SK-N-SH treated with all-trans-retinoic acid at 6 μM for 48 hours (cell line): ENCODE results near the gene PDE4B.

Experiments used
- ATAC-seq: fragments of 200-7000 bp; cut with Tn5 transposase; 3 replicates; pipeline ENCODE4 v1.9.1; 2020; ENCODE audit warnings: mild to moderate bottlenecking, moderate library complexity
- ARNTL ChIP-seq: fragments of 450-650 bp; formaldehyde crosslinking; IDR thresholded peaks from 2 replicates; pipeline ENCODE4 v1.5.0; 2020; ENCODE audit warnings: low read depth, mild to moderate bottlenecking, moderate library complexity, borderline replicate concordance
- BACH2 ChIP-seq: fragments of 250-450 bp; sonication (Bioruptor Pico); IDR thresholded peaks from 2 replicates; pipeline ENCODE4 v1.9.0; 2021; ENCODE audit warnings: mild to moderate bottlenecking, borderline replicate concordance
- CREB5 ChIP-seq: fragments of 250-450 bp; sonication (Bioruptor Pico); IDR thresholded peaks from 2 replicates; pipeline ENCODE4 v1.5.1; 2020; ENCODE audit warnings: low read depth, mild to moderate bottlenecking, moderate library complexity
- CSDC2 ChIP-seq: fragments of 250-450 bp; sonication (Bioruptor Pico); IDR thresholded peaks from 2 replicates; pipeline ENCODE4 v1.5.0; 2020; ENCODE audit warnings: mild to moderate bottlenecking, moderate library complexity
- ESRRG ChIP-seq: fragments of 250-450 bp; sonication (Bioruptor Pico); IDR thresholded peaks from 2 replicates; pipeline ENCODE4 v1.6.1; 2021; ENCODE audit warnings: mild to moderate bottlenecking
- GLIS3 ChIP-seq: fragments of 250-450 bp; sonication (Bioruptor Pico); IDR thresholded peaks from 2 replicates; pipeline ENCODE4 v1.5.0; 2020; ENCODE audit warnings: mild to moderate bottlenecking, moderate library complexity
- ISL1 ChIP-seq: fragments of 250-450 bp; sonication (Bioruptor Pico); IDR thresholded peaks from 2 replicates; pipeline ENCODE4 v2.1.2; 2022; ENCODE audit warnings: mild to moderate bottlenecking, moderate library complexity
- OSR1 ChIP-seq: fragments of 250-450 bp; sonication (Bioruptor Pico); IDR thresholded peaks from 2 replicates; pipeline ENCODE4 v1.8.0; 2022; ENCODE audit warnings: moderate library complexity, mild to moderate bottlenecking, inconsistent platforms
- PATZ1 ChIP-seq: fragments of 250-450 bp; sonication (Bioruptor Pico); IDR thresholded peaks from 2 replicates; pipeline ENCODE4 v1.8.0; 2020; ENCODE audit warnings: mild to moderate bottlenecking, moderate library complexity, borderline replicate concordance
- POU6F1 ChIP-seq: fragments of 250-450 bp; sonication (Bioruptor Pico); IDR thresholded peaks from 2 replicates; pipeline ENCODE4 v1.8.0; 2021; ENCODE audit warnings: low read depth, mild to moderate bottlenecking, moderate library complexity, borderline replicate concordance
- PPARA ChIP-seq: fragments of 250-450 bp; sonication (Bioruptor Pico); IDR thresholded peaks from 2 replicates; pipeline ENCODE4 v1.5.0; 2020; ENCODE audit warnings: mild to moderate bottlenecking, borderline replicate concordance
- RARB ChIP-seq: fragments of 250-450 bp; sonication (Bioruptor Pico); IDR thresholded peaks from 2 replicates; pipeline ENCODE4 v1.8.0; 2021; ENCODE audit warnings: mild to moderate bottlenecking, moderate library complexity
- SNAI2 ChIP-seq: fragments of 250-450 bp; sonication (Bioruptor Pico); IDR thresholded peaks from 2 replicates; pipeline ENCODE4 v1.5.0; 2020; ENCODE audit warnings: mild to moderate bottlenecking, moderate library complexity
- TCF4 ChIP-seq: fragments of 250-450 bp; sonication (Bioruptor Pico); IDR thresholded peaks from 2 replicates; pipeline ENCODE4 v1.8.0; 2021; ENCODE audit warnings: mild to moderate bottlenecking, moderate library complexity, borderline replicate concordance
- TOX ChIP-seq: fragments of 250-450 bp; sonication (Bioruptor Pico); IDR thresholded peaks from 2 replicates; pipeline ENCODE4 v1.8.0; 2021; ENCODE audit warnings: mild to moderate bottlenecking, moderate library complexity, borderline replicate concordance
- TSHZ2 ChIP-seq: fragments of 250-450 bp; sonication (Bioruptor Pico); IDR thresholded peaks from 2 replicates; pipeline ENCODE4 v1.5.0; 2020; ENCODE audit warnings: mild to moderate bottlenecking, moderate library complexity
- ZC3H10 ChIP-seq: fragments of 250-450 bp; sonication (Bioruptor Pico); IDR thresholded peaks from 2 replicates; pipeline ENCODE4 v1.5.1; 2021; ENCODE audit warnings: mild to moderate bottlenecking, moderate library complexity
- ZFP3 ChIP-seq: fragments of 250-450 bp; sonication (Bioruptor Pico); IDR thresholded peaks from 2 replicates; pipeline ENCODE4 v1.5.0; 2020; ENCODE audit warnings: mild to moderate bottlenecking, moderate library complexity
- ZFP30 ChIP-seq: fragments of 450-650 bp; formaldehyde crosslinking; IDR thresholded peaks from 2 replicates; pipeline ENCODE4 v1.5.0; 2022; ENCODE audit warnings: mild to moderate bottlenecking, moderate library complexity
- ZNF565 ChIP-seq: fragments of 450-650 bp; formaldehyde crosslinking; conservative IDR thresholded peaks from 2 replicates; pipeline ENCODE4 v1.5.0; 2020; ENCODE audit warnings: low read depth, mild to moderate bottlenecking, moderate library complexity
- ZNF70 ChIP-seq: fragments of 450-650 bp; formaldehyde crosslinking; IDR thresholded peaks from 2 replicates; pipeline ENCODE4 v1.5.0; 2020; ENCODE audit warnings: mild to moderate bottlenecking, moderate library complexity
- ZNF8 ChIP-seq: fragments of 450-650 bp; formaldehyde crosslinking; IDR thresholded peaks from 2 replicates; pipeline ENCODE4 v1.5.0; 2020; ENCODE audit warnings: mild to moderate bottlenecking, moderate library complexity

The PDE4B gene

GRCh38 chr1:65844821-65845534 lies 52.3 kb downstream of the PDE4B start:
- no peak for TF ChIP-seq CREB5 (CRISPR knock-in tag)
- TF ChIP-seq POU6F1 (CRISPR knock-in tag), result no peak
- TF ChIP-seq ZNF70 (CRISPR knock-in tag), result no peak
- no peak for TF ChIP-seq ESRRG (CRISPR knock-in tag)
- no peak for TF ChIP-seq ZFP30 (CRISPR knock-in tag)
- TF ChIP-seq TCF4, result no peak
- TF ChIP-seq RARB (CRISPR knock-in tag), result no peak
- TF ChIP-seq ZNF8, result no peak
- TF ChIP-seq CSDC2, result no peak
- no peak for TF ChIP-seq OSR1
- TF ChIP-seq TOX, result no peak
- no peak for TF ChIP-seq ISL1 (CRISPR knock-in tag)
- no peak for TF ChIP-seq ARNTL (CRISPR knock-in tag)
- TF ChIP-seq BACH2 (CRISPR knock-in tag), result no peak
- no peak for TF ChIP-seq TSHZ2 (CRISPR knock-in tag)
- no peak for TF ChIP-seq SNAI2 (CRISPR knock-in tag)
- ATAC-seq, result no peak

- ATAC-seq, result no peak
These were observed 52.9 kb downstream of the PDE4B start for GRCh38 chr1:65845535-65846060.

GRCh38 chr1:65846866-65847265 lies 54.2 kb downstream of the PDE4B start:
- ATAC-seq, result no peak
- TF ChIP-seq SNAI2 (CRISPR knock-in tag) (no peak), GLIS3 (CRISPR knock-in tag) (no peak), PATZ1 (CRISPR knock-in tag) (no peak), RARB (CRISPR knock-in tag) (no peak), OSR1 (no peak), ESRRG (CRISPR knock-in tag) (no peak), TOX (no peak), BACH2 (CRISPR knock-in tag) (no peak), ZC3H10 (CRISPR knock-in tag) (no peak), PPARA (CRISPR knock-in tag) (no peak), ARNTL (CRISPR knock-in tag) (no peak), ZNF565 (CRISPR knock-in tag) (no peak), POU6F1 (CRISPR knock-in tag) (no peak), CSDC2 (no peak), ISL1 (CRISPR knock-in tag) (no peak)

More at GRCh38 chr1:65845535-65846060, 52.9 kb downstream of the PDE4B start:
- TF ChIP-seq CREB5 (CRISPR knock-in tag) (no peak), CSDC2 (no peak), ZNF565 (CRISPR knock-in tag) (no peak), BACH2 (CRISPR knock-in tag) (no peak), ZFP3 (no peak)
- TF ChIP-seq, all 23 proteins: peak for 0
